HPDE6-E6E7 (cell line): ENCODE results near the gene TNFRSF19.
"Not testable (repeated sequence)": the region's sequence is repeated elsewhere in the genome, so short reads cannot be mapped to it uniquely, and the experiment has no call there.

Source experiments
- DNase-seq: peaks from one replicate; pipeline ENCODE4 v3.0.0; 2011; ENCODE audit warnings: missing footprints; ENCODE audit errors: extremely low spot score

Gene TNFRSF19

DNA sequence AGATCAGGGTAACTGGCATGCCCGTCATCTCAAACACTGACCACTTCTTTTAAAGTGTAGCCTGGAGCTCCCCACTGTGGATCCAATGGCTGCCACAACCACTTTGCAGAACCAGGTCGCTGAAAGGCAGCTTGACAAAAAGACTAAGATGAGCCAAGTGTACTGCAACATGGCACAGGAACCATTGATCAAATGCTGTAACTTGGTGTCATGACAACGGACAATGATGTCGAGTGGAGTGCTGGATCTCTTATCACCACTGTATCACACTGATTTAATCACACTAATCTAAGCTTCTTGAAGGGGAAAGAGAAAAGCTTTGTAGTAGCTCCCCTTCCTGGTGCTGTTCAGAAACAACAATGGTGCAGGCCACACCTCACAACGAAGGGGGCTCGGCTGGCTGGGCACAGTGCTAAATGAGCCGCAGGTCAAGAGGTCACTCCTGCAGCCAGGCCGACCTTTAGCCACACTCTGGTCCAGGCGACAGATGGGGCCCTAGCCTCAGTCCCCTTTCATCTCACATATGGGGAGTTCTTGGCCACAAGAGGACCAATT, 2.2 kb upstream of the TNFRSF19 start:
- no peak for DNase-seq

DNA sequence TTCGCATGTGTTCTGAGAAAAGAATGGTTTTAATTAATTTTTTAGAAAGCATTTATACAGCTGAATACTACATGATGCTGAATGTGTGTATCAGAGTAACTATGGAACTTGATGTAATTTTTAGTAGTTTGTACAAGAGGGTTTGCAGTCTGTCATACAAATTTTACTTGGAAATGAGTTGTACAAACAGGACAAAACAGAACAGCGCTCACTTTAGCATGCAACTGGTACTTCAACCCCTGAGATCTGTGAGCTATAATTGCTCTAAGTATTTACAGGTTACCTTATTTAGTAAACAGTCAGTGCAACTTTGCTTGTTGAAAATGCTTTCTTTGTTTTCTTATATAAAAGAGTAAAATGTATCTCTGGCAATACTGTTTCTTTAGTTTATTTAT, 706 bp downstream of the TNFRSF19 start:
- no peak for DNase-seq

DNA sequence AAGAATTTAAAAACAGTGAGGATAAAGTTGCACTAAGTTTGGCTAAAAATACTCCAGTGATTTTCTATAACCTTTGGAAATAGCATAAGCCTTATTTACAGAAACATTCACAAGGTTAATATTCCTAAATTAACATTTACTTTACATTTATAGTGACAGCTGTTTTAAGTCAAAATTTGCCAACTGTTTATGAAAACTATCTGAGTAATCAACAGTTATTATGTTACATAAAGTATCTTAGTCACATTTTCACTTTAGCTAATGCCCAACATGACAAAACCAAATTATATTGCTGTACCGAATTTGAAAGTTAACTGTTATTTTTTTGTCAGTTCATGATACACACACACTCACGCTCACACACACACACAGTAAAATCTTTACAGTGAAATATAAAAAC, 1.2 kb downstream of the TNFRSF19 start:
- DNase-seq = no peak

GRCh38 chr13:23572836-23573235, 2.6 kb downstream of the TNFRSF19 start:
- DNase-seq = no peak

DNA sequence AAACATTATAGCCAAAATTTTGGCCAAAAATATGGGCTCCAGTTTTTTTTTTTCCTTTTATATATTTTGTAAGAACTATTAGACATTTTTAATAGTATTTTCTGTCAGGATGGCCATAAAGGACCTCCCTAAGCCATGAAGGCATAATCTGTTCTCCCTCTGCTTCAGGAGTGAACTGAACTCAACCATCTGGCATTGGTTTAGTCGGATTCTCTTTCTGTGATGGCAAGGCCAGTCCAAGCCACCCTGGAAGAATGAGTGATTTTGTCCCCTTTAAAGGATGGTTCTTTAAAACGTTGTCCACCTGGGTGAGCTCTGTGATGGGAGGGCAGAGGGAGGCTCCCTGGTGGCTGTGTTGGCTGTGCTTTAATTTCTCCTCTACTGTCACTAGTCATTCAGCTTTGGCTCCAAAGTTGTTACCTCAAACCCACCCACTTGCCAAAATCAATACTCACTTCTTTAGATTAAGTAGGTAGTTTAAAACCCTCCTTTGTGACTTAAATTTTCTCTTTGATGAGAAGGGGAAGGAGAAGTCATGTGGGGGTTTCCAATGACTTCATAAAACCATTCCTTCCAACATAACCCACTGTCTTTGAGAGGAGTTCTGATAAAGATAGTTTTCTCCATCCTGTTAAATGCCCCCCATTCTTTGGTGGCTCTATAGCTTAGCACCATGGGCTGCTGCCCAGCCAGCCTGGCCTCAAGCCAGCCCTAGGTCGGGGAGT, 4.4 kb downstream of the TNFRSF19 start:
- no peak for DNase-seq

GRCh38 chr13:23575632-23576031, 5.4 kb downstream of the TNFRSF19 start:
- DNase-seq = no peak

DNA sequence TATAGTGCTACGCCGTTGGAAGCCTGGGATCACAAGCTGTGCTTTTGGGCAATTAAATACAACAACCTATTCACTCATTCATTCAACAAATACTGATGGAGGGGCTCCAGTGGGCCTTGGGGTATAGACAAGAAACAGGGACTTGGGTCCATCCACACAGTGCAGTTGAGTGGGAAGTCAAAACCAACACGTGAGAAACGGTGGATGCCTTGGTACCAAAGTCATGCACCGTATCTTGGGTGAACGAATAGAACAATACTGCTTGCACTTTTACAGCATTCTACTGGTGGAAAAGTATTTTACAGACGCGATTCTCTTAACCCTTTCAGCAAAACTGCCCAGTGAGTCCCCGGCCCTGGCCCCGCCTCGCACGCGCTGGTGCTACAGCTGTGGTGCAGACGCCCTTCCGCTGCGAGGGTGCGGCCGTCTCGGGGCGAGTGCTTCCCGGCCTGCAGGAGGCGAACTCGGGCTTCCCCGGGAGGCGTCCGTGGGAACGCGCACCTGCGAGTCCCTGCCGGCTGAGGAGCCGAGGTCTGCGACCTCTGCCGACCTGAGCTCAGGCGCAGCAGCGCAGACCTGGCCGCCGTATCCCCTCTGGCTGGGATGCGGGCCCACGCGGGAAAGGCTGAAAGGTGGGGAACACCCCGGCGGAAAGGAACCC, 8.3 kb downstream of the TNFRSF19 start:
- DNase-seq = peak; percentile 13

DNA sequence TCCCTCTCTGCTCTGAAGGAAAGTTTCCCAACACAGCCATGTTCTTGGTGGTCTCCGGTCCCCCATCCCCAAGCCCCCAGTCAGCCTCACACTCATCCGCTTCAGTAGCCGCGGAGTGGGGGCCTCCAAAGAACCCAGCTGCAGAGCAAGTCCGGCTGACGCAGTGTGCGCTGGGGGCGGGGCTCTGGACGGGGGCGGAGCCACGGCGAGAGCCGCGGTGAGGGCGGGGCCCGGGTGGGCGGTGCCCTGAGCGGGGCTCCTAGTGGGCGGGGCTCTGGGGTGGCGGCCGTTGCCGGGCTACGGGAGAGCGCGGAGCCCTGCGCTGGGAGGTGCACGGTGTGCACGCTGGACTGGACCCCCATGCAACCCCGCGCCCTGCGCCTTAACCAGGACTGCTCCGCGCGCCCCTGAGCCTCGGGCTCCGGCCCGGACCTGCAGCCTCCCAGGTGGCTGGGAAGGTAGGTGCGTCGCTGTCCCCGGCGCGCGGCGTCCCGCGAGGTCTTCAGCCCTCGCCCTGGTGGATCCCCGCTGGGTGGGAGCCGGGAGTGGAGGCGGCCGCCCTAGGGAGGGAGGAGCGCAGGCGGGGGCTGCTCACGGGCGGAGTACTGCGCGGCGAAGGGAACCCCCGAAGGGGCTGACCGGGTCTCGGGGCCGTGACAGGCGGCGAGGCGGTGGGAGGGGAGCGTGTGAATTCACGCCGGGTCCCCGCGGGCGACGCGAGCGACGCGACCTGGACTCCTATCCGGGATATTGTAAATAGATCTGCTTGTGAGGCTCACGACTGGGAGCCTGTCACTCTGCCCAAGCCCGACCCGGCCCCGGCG, 9.1 kb downstream of the TNFRSF19 start:
- DNase-seq = peak; percentile 28

- DNase-seq = no peak
Measured at GRCh38 chr13:23579896-23580683, 9.9 kb downstream of the TNFRSF19 start.

DNA sequence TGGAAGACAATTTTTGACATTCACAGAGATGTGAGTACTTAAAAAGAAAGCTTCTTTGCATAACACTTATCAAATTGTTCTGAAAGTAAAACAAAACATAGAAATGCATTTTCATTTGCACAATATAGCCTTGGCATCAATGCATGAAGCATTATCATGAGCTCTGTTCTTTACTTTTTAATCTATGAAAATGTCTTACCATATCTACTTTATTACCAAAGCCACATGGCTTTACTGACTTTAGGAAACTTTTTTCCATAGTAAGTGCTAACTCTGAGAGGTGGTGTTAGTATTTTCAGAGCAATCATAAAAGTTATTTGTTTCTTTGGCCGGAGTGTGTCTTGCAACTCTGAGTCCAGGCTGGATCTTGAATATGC, 10.5 kb downstream of the TNFRSF19 start:
- DNase-seq = no peak

- DNase-seq = no peak
Measured at GRCh38 chr13:23583491-23583890, 13.3 kb downstream of the TNFRSF19 start.

DNA sequence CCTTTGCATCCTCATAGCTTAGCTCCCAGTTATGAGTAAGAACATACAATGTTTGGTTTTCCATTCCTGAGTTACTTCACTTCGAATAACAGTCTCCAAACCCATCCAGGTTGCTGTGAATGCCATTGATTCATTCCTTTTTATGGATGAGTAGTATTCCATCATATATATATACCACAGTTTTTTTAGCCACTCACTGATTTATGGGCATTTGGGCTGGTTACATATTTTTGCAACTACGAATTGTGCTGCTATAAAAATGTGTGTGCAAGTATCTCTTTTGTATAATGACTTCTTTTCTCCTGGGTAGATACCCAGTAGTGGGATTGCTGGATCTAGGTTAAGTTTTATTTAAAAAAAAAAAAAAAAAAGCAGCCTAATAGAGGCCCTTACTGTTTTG, 14.1 kb downstream of the TNFRSF19 start:
- no peak for DNase-seq

DNA sequence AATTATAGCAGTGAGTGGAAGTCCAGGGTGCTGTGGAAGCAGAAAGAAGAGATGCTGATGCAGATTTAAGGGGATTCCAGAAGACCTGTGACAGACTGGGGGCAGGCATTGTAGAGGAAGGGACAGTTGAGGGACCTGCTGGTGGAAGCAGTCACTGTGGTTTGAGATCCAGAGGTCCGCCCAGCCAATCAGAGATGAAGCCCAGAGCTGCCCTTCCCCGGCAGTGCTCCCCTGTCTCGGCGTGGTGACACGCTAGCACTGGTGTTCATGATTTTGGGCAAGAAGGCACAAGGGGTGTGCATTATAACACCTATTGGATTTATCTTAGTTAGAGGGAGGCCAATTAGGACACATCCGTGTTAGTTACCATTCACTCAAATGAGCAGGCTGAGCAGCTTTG, 16.1 kb downstream of the TNFRSF19 start:
- DNase-seq = no peak

DNA sequence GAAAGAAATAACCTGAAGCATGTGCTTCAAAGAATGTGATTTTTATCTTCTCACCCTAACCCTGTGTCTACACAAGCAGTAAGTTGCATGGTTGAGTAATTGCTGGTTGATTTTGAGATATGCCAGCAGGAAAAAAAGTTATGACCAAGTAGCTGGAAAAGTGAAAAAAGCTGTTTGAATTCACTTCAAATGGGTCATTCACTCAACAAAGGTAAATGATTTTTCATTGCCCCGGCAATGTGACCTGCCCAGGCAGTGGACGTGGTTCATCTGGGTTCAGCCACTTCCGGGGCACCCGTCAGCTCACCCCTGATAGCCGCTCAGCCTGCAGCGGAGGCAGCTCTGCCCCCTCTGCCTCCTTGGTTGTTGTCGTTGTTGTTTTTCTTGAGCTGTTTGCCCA, 18.5 kb downstream of the TNFRSF19 start:
- no peak for DNase-seq

DNA sequence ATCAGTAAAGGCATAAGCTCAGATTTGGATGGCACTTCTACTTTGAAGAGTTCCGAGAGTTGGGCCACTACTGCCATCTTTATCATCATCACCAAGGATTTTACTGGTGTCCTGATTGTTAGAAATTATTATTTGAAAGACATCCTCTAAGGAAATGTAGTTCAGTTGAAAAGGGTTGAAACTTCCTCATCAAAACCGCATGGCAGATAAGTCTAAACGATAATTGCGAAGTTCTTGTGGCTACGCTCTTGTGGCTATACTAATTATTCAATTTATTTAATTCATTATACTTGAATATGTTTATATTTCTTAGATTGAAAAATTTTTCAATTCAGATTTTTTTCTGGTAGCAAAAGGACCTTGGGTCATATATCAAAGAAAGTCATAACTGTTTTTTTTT, 22.4 kb downstream of the TNFRSF19 start:
- no peak for DNase-seq

DNA sequence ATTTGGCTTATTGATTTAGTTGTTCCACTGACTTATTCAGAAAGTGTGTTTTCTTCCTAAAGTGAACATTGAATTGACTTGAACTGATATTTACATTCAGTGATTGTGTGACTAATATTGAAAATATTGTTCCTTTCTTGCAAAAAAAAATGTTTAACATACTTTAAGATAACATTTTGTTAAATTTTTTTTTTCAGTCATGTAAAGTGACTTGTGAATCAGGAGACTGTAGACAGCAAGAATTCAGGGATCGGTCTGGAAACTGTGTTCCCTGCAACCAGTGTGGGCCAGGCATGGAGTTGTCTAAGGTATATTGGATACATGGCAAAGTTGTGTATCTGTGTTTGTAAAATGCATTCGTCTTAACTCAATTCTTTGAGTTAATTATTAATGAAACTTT, 22.9 kb downstream of the TNFRSF19 start:
- DNase-seq = no peak

GRCh38 chr13:23594290-23594689, 24.1 kb downstream of the TNFRSF19 start:
- DNase-seq = not testable (repeated sequence)

DNA sequence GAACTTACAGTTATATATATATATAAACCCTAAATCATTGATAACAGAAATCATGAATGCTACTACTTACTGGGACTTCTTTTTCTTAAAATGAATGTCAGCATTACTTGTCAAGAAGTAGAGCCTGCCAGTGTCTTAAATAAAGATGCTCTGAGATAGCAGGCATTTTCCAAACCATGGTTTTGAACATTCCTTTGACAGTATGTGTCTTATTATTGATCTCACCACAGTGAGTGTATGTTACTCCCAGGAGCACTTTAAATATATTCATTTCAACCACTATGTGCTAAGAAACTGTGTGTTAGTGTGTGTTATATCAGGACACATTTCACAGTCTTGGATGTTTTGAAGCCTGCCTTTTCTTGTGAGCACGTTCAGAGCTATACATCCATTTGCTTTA, 28.2 kb downstream of the TNFRSF19 start:
- no peak for DNase-seq

DNA sequence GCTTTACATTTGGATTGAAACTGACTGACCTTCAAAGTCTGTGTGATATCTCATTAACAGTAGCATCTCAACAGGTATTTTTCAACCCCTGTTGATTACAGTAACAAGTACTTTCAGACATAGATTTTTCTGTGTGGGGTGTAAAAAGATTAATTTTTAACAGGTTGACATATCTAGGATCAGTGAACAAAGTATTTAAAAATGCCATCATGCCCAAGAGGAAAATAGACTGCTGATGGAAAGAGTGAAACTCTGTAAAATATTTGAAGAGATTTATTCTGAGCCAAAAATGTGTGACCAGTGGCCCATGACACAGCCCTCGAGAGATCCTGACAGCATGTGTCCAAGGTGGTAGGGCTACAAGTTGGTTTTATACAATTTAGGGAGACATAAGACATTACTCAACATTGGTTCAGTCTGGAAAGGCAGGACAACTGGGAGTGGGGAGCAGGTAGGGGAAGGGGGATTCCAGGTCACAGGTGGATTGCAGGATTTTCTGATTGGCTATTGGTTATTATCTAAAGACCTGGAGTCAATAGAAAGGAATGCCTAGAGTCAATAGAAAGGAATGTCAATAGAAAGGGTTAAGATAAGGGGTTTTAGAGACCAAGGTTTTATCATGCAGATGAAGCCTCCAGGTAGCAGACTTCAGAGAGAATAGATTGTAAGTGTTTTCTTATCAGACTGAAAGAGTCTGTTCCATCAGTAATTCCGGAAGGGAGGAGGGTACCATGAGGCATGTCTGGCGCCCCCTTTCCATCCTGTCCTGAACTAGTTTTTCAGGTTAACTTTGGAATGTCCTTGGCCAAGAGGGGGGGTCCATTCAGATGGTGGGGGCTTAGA, 29.1 kb downstream of the TNFRSF19 start:
- DNase-seq = no peak

DNA sequence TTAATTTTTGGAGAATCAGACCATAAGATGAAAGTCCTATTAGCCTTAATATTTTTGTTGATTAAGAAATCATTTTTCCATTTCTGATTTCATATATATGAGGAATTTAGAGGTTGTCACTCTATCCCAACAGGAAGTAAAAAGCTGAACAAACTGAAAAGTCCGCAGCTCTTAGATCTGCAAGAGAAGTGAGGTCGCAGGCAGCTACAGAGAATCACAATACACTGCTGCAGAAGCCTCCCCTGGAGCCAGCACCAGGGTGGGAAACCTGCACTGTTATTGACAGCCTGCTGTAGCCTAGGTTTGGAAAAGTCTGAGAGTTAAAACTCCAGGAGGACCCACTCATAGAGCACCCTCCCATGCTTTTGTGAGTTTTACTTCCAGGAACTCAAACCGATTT, 29.9 kb downstream of the TNFRSF19 start:
- no peak for DNase-seq

DNA sequence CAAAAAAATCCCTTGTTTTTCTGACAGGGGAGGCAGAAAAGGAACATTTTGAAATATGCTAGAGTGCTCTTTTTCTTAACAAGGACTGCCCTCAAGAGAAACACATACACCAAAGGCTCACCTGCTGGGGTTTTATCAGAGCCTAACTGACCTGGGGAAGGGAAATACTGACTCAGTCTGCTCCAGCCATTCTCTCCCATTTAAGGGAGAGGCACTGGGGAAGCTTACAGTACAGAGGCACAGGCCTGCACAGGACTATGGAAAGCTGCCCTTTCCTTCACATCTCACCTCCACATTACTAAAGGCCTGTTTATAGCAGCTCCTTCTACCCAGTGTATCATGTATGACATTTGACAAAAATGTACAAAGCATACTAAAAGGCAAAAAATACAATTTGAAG, 30.3 kb downstream of the TNFRSF19 start:
- no peak for DNase-seq
